Measurements from ENCODE around the gene CYTH1. TPM values are rescaled to one million over a fixed set of nuclear protein-coding genes. Genes with fewer than 3 reads are reported as not detected.
"Not testable (repeated sequence)": the region's sequence is repeated elsewhere in the genome, so short reads cannot be mapped to it uniquely, and the experiment has no call there.

Gene CYTH1
- total RNA-seq, 1 experiment from 2014 or later, result 14.8 TPM

DNA sequence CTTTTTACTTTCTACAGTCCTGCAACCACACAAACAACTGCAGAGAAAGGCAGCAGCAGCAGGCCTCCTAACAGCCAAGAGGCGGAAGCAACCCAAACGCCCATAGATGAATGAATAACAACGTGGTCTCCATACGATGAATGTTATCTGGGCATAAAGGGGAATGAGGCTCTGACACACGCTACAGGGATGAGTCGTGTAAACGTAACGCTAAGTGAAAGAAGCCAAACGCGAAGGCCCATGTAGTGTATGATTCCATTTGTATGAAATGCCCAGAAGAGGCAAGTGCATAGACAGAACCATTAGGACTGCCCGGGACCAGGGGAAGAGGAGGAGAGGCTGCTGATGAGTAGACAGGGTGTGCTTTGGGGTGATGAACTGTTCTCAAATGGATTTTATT, 110.1 kb downstream of the CYTH1 start:
- DNase-seq (ENCODE audit: low read depth), result peak; percentile 16

DNA sequence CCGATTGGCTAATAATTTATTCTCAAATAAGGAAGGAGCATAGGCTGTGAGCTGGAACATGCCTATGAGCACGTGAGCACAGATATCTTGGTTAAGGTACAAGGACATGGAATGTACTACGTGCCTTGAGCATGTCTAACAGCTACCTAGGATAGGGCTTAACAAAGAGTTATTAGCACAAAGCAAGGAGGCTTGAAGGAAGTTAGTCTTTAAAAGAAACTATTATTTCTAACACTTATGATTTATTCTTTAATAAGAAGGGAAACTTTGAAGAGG, 110.4 kb downstream of the CYTH1 start:
- DNase-seq (ENCODE audit: low read depth), result not testable (repeated sequence)

DNA sequence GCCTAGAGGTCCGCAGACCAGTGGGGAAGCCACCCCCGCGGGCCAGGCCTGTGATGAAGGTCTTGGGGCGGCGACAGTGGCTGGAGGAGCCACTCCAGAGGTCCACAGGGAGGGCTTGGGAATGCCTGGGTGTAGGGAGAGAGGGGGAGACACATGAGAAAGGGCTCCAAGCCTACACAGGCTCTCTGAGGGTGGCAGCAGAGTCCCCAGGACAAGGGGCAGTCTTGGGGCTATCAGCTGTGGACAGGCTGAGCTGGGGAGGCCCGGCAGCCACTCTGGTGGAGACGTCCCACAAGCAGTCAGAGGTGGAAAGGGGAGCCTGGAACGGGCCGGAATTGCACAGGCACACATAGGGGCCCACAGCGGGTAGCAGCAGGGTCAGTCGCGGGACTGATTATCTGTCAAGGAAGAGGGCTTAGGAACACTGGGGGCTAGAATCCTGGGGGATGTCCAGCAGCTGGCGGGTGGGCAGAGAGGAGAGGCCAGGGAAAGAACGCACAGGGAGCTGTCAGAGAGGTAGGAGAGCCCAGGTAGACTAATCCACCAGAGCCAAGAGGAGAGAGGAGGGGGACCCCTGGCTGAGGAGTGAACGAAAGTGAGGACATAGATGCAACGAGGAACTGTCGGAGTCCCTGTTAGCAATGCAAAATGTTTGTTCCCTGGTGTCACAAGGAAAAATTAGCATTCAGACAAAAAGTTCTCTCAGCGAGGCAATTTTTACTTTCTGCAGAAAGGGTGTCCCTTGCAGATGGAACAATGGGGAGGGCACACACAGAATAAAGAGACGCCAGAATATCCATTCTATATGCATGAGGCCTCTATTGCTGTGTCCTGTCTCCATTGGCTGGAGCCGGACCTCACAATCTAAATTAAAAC, 111.0 kb downstream of the CYTH1 start:
- DNase-seq (ENCODE audit: low read depth), result no peak

DNA sequence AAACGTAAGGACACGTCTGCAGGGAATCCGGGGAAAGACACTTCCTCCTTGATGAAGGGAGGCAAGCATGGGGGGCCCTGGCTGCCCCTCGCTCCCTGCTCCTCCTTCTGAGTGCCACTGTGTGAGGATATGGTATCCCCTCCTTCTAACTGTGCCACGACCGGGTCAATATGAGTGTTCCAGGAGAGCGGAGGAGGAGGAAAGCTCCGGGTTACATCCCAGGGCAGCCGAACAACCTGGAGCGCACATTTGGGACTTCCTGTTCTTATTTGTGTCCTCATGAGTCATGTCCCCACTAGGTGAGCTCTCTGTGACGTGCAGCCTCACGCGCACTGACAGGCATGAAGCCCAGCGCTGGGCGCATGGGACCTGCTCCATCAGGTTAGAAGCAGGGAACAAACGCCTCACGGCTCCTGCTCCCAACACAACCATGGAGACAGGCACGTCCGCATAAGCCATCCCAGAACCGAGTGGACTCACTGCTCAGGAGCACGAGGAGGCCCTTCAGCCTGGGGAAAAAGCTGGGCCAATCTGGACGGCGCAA, 112.0 kb downstream of the CYTH1 start:
- no peak for DNase-seq (ENCODE audit: low read depth)

DNA sequence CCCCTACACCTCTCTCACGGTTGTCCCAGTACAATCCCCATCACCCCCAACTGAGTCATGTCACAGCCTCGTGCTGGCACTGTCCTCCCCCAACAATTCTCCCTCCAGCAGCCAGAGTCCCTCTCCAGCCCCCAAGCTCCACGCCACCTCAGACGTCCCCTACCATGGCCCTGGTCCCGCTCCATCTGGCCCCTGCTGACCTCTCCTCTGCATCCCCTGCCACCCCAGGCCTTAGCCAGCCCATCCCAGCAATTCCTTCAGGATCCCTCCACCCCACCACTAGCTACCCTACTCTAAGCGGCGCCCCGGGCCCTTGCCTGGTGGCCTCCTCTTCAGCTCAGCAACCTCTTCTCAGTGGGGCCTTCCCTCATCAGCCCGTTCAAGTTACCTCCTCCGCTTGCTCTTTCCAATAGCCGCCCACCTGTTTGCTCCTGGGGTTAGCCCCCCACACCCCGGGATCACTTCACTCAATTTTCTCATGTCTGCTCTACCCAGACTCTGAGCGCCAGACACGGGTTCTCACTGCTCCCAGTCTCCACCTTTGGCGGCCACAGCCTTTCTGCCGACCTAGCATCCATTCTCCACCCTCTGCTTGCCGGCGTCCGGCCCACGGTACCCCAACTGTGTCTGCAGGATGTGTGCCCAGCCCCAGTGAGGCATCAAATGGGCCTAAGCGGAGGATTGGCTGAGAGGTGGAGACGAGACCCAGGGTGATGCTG, 112.7 kb downstream of the CYTH1 start:
- no peak for DNase-seq (ENCODE audit: low read depth)

DNA sequence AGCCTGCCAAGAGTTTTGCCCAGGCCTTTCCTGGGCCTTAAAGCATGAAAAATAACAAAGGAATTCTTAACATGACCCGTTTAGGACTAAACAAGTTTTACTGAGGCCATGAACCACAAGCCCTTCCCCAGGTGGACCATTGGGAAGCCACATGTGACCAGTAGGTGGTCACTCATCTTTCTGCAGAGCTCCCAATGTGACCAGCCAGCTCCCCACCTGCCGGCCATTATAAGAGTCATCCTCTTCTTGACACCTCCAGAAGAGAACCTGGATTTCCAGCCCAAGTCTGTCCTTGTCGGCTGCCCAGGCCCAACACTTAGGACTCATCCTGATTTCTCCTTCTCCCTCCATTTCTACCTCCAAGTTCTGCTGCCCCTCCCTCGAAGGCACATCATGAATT, 113.2 kb downstream of the CYTH1 start:
- DNase-seq (ENCODE audit: low read depth), result no peak

DNA sequence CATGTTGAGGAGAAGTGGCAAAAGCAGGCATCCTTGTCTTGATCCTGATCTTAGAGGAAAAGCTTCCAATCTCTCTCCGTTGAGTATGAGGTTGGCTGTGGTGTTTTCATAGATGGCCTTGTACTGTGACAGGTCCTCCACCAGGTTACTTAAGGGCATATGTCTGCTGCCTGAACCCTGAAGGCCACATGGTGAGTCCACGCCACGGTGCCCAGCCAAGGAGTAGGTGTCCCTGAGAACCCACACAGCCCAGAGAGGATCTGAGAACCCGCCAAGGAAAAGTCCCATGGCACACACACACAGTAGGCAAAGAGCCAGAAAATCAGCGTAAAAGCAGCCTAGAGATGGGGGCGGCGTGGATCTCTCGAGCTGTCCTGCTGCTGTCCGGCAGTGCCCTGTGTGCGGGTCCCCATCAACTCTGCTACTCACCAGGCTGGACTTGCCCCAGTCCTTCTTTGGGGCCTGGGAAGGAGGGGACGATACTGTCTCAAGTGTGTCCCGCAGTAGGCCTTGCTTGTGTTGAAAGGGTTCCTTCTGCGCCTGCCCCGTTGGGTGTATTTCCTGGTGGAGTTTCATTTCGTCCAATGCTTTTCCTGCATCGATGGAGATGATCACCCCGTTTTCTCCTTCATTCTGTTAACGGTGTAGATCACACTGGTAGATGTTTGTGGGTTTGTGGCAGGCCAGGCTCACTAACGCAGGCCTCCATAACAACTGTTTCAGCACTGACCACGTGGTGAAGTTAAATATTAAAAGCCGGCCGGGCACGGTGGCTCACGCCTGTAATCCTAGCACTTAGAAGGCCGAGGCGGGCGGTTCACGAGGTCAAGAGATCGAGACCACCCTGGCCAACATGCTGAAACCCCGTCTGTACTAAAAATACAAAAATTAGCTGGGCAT, 114.1 kb downstream of the CYTH1 start:
- DNase-seq (ENCODE audit: low read depth), result no peak

DNA sequence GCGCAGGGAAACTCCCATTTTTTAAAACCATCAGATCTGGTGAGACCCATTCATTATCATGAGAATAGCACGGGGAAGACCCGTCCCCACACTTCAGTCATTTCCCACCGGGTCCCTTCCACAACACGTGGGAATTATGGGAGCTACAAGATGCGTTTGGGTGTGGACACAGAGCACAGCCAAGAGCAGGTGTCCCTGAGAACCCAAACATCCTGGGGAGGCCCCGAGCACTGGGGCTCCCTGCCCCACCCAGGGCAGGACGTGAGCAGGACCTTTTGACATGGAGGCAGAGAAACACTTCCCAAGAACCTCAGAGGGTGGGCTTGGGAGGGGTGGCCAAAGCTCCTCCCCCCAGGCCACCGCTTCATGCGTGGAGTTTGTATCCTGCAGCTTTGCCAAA, 115.0 kb downstream of the CYTH1 start:
- no peak for DNase-seq (ENCODE audit: low read depth)

DNA sequence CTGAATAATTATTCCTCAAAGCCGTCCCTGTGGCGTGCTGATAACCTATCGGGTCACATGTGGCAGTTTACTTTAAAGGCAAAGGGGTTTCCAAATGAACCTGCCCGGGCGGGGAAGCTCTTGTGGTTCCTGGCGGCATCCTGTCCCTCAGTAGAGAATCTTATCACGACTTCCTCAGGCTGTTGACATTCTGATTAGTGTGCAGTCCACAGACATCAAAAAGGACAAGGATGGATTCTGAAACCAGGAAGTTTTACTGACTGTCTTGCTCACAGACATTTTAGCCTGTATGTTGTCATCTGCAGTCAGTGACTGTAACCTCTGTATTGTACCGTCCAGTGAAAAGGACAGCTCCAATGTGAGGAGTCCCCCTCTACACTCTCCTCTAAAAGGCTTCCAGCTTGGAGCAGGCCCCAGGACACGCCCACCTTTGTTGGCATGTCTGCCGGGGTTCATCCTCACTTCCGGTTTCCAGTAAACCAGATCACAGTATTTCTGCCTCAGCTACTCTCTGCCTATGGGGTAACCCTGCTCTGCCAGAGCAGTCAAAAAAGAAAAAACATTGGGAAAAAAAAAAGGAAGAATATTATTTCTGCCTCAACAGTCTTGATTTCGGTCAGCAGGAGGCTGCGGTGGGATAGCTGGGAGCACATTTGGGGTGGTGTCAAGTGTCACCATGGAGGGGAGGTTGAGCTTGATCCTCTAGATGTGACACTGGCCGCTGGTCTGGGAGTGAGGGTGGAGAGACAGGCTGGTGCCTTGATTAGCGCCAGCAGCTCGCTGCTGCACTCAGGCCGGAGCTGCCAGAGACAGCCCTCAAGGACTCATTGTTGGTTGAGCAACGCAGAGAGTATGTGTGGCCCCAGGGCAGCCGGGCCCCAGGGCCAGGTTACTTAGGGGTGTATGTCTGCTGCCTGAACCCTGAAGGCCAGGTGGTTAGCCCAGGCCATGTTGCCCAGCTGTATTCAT, 115.8 kb downstream of the CYTH1 start:
- DNase-seq (ENCODE audit: low read depth), result no peak

DNA sequence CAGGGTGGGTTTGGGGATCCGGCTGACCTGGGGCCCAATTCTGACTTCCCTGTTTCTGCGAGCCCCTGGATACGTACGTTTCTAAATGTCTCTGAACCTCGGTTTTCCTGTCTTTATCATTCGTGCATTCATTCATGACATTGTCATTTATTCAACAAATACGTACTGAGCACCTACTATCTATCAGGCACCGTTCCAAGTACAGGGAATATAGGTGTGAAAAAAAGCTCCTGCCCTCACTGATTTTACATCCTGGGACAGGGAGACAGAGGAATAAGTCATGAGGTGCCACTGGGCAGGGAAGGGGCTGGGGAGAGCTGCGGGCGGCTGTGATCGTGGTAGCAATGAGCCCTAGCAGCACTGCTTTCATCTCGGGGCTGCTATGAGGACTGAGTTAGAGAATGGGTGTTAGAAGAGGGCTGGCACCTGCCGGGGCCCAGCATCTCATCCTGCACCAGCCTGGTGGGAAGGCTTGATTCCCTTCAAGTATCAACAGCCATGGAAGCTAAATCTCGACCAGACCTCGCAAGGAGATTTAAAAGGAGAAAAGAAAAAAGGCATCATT, 116.6 kb downstream of the CYTH1 start:
- no peak for DNase-seq (ENCODE audit: low read depth)

DNA sequence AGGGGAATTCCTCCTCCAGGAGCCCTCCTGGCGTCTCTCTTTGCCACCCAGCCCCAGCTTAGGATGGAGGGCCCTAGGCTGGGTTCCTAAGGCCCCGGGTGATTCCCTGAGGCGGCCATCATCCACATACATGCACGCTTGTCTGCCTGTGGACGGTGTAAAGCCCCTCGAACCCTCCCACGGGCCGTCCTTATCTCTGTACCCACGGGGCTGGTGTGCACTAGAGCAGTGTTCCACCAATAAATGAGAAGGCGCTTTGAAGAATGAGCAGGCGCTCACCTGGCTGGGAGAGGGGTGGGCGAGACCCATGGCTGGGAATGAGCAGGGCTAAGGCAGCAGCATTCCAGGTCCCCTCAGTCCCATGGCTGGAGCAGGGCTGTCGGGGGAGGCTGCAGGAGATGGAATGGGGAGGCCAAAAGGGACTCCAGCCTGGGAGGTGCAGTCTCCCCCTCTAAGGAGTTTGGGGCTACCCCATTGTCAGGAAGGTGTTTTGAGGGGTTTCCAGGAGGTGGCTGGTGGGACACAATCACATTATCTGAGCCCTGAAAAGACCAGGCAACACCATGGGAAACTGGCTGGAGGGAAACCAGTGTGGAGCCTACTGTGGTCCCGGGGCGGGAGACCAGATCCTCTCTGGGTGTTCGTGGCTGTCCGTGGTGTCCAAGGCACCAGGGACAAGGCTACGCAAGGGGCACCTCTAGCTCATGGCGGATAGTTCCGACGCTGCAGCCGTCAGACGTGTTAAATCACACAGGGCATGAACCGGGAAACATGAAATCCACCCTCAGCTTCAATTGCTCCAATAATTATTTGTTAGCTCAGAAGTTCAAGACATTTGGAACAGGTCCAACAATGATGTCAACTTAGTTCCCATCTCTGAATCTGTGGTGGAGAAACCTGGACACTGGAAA, 117.3 kb downstream of the CYTH1 start:
- DNase-seq (ENCODE audit: low read depth), result no peak

DNA sequence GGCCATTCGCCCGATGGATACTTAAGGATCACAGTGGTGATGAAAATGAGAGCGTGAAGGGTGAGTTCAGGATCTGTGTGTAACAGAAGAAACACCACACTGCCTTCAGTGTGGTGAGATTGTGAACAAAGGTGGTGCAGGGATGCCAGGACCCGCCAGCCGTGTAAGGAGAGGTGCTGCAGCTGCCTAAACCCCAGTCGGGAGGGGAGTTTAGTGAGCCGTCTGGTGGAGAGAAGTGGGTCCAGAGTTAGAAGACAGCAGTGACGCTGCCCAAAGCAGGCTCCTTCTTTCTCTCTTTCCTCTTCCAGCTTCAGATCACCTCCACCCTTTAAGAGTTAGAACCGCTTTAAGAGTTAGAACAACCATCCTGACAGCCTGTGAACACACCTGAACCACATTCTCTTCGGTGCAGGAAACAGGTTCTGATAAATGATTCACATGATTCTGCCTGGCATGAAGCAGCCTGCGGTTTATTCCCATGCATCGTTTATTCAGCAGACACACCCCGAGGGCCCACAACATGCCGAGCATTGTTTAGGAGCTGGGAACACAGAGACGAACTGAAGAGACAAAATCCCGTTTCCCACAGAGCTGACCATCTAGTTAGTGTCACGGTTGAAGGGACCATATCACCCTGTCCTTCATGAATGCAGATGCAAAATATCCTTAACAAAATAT, 120.8 kb downstream of the CYTH1 start:
- peak; percentile 82 for DNase-seq (ENCODE audit: low read depth)

DNA sequence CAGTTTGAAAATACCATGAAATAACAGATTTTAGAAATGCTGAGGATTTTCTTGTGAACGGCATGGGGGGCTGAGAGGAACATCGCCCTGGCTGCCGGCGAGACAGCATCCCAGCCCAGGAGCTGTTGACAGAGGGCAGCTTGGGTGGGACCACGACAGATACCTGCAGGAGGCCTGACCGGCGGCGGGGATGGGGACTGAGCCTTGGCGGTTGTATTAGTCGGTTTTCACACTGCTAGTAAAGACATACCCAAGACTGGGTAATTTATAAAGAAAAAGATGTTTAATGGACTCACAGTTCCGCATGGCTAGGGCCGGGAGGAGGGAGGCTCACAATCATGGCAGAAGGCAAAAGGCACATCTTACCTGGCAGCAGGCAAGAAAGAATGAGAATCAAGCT, 122.5 kb downstream of the CYTH1 start:
- no peak for DNase-seq (ENCODE audit: low read depth)

DNA sequence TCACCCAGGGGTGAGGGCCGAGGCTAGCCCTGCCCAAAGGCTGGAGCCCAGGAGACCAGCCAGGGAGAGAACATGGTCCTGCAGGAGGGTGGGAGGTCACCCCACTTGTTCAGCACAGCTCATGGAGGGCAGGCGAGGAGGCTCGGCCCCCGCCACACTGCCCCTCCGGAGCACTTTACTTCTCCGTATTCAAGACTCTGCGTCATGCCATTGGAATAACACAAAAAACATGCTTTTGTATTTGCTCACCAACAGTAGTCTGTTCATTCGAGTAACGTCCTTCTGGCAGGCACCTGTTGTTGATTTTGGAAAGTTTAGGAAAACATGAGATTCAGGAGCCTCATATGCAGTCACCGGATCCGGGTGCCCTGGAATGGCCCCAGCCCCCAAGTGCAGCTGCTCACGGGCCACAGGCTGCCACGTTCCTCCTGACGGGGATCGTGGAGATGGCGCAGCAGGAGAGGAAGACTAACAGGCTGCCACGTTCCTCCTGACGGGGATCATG, 123.7 kb downstream of the CYTH1 start:
- no peak for DNase-seq (ENCODE audit: low read depth)

DNA sequence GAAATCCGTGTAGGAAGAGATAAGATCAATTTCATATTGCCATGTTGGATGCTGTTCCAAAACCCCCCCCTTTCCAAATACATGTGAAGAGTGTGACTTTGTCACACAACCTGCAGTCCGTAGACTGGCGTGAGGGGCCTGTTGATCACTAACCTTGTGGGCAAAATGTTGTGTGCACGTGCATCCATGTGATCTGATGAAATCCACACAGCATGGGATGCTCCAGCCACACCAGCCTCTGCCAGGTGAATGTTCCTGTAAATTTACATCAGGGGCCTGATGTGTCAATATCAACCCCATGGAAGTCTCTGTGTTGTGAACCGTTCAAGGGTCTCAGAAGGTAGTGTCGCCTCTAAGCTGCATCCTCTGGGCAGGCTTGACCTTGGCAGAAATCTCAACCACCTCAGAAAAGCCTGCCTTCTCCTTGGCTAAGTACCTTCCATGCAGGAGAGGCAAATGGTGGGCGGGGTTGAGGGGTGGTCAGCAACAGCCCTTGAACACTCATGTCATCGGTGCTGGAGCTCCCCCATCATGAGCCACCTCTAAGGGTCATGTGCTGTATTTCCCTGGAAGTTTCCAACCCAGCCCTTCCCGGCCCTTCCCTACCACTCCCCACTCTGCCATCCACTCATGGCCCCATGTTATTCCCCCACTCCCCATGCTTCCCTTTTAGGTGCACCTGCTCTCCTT, 126.7 kb downstream of the CYTH1 start:
- no peak for DNase-seq (ENCODE audit: low read depth)

DNA sequence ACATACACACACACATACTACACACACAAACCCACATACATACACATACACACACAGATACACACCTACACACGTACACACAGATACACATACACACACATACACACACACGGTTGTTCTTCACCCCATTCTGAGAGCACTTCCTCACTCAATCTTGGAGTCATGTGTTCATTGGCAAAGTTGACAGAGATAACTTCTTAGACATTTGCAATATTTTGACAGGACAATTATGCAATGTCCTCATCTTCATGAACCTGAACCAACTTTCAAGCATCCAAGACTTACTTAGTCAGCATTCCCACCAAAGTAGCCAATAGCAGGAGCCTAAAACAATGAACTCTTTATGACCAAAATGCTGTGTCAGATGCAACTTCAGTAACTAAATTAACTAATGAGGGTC, 127.7 kb downstream of the CYTH1 start:
- no peak for DNase-seq (ENCODE audit: low read depth)

DNA sequence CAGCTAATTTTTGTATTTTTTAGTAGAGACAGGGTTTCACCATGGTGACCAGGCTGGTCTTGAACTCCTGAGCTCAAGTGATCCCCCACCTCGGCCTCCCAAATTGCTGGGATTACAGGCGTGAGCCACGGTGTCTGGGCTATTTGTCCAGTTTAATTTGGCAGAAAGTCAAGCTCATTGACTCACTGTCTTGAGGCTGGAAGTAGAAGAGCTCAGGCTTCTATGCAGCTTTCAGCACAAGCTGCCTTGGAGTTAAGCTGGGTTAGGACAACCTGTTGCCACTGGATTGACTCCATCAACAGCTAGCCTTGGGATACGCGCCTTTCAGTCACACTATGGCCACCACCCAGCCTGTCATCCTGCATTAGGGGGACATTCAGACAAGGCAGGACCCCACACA, 128.7 kb downstream of the CYTH1 start:
- DNase-seq (ENCODE audit: low read depth), result peak; percentile 76

DNA sequence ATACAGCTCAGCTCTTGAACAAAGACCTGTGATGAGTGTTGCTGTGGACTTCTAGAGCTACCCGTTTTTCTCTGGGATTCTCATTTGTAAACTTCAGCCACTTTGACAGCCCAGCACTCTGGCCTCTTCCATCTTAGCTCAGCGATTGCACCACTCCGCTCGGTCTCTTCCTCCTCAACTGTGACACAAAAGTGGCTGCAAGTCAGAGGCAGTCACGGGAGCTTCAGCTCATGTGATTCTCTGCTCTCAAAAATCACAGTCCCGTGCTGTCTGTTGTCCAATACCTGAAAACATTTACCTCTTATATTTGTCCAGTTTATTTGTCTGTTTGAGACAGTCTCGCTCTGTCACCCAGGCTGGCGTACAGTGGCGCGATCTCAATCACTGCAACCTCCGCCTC, 129.2 kb downstream of the CYTH1 start:
- DNase-seq (ENCODE audit: low read depth), result no peak
